ENCODE measurements around the gene MOV10.

- TF ChIP-seq, protein P1, sequence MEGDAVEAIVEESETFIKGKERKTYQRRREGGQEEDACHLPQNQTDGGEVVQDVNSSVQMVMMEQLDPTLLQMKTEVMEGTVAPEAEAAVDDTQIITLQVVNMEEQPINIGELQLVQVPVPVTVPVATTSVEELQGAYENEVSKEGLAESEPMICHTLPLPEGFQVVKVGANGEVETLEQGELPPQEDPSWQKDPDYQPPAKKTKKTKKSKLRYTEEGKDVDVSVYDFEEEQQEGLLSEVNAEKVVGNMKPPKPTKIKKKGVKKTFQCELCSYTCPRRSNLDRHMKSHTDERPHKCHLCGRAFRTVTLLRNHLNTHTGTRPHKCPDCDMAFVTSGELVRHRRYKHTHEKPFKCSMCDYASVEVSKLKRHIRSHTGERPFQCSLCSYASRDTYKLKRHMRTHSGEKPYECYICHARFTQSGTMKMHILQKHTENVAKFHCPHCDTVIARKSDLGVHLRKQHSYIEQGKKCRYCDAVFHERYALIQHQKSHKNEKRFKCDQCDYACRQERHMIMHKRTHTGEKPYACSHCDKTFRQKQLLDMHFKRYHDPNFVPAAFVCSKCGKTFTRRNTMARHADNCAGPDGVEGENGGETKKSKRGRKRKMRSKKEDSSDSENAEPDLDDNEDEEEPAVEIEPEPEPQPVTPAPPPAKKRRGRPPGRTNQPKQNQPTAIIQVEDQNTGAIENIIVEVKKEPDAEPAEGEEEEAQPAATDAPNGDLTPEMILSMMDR (IDR thresholded peaks at IDR 0.05) = peak in 1 of 4 experiments; percentile 27
- no peak for TF ChIP-seq POLR2A (IDR thresholded peaks at IDR 0.05)
- TF ChIP-seq POLR2AphosphoS5 (IDR thresholded peaks at IDR 0.05) = no peak
These were observed 698 bp downstream of the MOV10 start for GRCh38 chr1:112674986-112675727.
